ENCODE results near the gene SLC9A9.

The SLC9A9 gene

DNA sequence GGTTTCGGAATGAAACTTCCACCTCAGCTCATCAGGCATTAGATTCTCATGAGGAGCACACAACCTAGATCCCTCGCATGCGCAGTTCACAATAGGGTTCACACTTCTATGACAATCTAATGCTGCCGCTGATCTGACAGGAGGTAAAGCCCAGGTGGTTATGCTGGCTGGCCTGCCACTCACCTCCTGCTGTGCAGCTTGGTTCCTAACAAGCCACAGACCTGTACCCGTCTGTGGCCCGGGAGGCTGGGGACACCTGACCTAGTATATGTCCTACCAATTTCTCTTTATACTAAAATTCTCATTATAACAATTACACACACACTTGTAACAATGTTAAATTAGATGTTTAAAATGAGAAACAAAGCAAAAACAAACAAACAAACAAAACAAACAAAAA is 172.2 kb downstream of the SLC9A9 start:
- no peak for DNase-seq

DNA sequence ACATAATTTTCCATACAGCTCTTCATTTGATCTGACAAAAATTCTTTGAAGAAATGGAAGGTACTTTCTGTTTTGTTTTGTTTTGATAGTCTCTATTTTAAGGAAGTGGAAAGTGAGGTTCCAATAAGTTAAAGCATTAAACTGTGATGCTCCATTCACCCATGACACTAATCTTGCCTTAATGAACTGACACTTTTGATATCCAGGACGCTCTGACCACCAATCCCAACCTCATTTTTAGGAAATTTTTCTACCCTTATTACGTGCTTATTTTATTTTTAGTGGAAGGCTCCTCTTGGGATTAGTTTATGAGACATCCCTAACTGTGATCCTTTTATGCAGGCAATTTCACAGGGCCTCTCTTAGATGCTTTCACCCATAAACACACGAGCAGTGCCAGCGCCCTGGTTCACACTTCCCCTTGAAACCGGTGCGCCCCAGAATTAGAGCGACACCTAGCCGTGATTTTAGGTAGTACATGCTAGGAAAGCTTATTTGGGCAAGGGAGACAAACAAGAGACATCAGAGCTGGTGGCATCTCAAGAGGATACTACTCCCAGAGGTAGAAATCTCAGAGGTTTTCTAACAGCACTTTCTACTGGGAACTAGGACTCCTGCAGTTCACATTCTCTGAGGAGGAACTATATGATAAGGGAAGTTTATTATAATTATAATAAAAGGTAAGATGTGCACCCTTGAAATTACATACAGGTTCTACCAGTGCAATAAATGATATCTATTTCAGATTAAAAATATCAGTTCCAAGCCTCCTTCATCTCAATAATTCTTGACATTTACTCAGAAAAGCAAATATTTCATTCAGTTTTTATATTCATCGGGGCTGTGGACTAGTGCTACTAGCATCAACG is 173.9 kb downstream of the SLC9A9 start:
- DNase-seq = peak; percentile 80

GRCh38 chr3:143672396-143673165 is 175.7 kb downstream of the SLC9A9 start:
- DNase-seq = no peak

DNA sequence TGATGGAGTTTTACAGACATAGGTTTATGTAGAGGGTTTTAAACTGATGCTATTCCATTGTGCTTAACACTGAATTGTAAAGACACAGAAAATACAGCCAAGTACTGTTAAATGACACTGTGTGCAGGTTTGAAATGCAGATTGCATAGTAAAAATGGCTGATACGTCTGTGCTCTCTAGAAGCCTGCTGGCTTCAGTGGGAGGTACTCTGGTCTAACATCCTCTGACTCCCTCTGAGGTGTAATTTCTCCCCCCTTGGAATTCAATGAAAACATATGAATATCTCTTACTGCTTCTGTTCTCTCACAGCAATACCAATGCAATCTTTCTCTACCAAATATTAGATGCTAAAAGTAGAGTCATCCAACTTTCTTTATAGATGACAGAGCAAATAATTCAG is 176.6 kb downstream of the SLC9A9 start:
- no peak for DNase-seq

DNA sequence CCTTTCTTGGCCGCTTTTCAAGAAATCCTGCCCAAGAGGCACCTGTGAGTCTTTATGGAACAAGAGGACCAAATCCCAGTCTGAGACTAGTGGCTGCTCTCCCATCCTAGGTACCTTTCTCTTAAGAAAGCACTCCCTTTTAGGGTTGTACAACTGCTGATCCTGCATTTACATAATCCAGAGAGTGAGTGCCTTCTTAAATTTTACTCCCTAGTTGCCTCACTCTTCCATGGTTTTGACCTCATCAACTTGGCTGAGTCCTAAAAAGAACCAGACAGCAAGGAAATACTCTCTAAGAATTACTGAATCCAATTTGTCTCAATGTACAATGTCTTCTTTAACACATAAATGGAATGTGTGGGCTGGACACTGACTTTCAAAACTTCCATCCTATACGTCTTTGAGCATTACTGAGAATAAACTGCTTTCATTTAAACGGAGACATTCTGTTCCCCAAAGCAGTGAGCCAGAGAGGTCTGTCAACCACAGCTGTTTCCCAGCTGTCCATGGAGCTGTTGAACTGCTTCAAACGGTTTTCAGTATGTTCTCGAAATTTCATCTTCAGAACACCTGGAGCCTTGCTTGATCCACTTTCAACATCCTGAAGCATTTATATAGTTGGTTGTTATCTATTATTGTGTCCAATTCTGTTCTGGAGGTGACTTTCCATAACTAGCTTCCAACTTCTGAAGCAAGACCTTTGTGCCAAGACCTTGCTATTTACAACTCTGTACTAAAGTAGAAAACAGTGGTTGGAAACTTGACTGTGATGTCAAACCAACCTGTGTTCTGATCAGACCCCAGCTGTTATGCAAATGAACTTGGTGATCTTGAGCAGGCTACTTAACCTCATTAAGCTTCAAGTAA is 179.1 kb downstream of the SLC9A9 start:
- DNase-seq = no peak

- DNase-seq = no peak
Measured at GRCh38 chr3:143668385-143668784, 179.9 kb downstream of the SLC9A9 start.

- DNase-seq = no peak
Measured at GRCh38 chr3:143661677-143662076, 186.6 kb downstream of the SLC9A9 start.

DNA sequence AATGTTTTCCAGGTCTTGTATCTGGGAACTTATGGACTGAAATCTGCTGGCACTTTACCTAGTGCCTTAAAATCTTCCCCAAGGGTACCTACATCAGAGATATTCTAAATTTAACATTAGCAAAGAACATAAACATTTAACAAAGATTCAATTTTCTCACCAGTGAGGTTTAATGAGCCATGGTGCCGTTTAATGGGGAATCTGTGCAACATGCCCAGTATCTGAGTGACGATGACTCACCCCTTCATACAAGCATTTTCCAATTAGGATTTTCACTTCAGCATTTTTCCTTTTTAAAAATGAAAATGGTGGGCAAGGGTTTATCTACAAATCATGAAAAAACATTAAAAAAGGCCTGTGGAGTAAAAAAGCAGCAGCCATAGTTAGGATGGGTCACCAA is 189.4 kb downstream of the SLC9A9 start:
- DNase-seq = no peak

- DNase-seq = no peak
Measured at GRCh38 chr3:143658116-143658515, 190.2 kb downstream of the SLC9A9 start.

- DNase-seq = no peak
Measured at GRCh38 chr3:143657391-143657790, 190.9 kb downstream of the SLC9A9 start.

GRCh38 chr3:143654906-143655305 is 193.4 kb downstream of the SLC9A9 start:
- no peak for DNase-seq

GRCh38 chr3:143653935-143654334 is 194.3 kb downstream of the SLC9A9 start:
- no peak for DNase-seq

DNA sequence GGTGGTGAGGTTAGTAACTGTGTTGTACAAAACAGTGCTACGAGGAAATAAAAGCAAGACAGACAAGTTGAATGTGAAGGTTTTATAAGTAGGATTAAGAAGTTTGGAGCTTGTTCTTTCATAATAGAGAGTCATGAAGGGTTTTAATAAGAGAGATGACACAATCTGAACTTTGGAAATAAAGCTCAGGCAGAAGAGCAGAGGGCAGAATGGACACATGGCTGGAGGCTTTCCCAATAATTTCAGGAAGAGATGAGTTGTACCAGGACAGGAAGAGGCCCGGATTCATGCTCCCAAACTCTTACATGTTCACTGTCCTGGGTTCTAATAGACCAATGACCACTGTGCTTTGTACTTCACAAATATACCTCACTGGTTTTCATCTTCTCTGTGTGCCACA is 194.8 kb downstream of the SLC9A9 start:
- no peak for DNase-seq

- DNase-seq = no peak
Measured at GRCh38 chr3:143652118-143652517, 196.2 kb downstream of the SLC9A9 start.

- DNase-seq = no peak
Measured at GRCh38 chr3:143650827-143651226, 197.4 kb downstream of the SLC9A9 start.

- no peak for DNase-seq
Measured at GRCh38 chr3:143650120-143650519, 198.1 kb downstream of the SLC9A9 start.

GRCh38 chr3:143648708-143649107 is 199.6 kb downstream of the SLC9A9 start:
- DNase-seq = no peak

- DNase-seq = no peak
Measured at GRCh38 chr3:143648218-143648617, 200.1 kb downstream of the SLC9A9 start.

DNA sequence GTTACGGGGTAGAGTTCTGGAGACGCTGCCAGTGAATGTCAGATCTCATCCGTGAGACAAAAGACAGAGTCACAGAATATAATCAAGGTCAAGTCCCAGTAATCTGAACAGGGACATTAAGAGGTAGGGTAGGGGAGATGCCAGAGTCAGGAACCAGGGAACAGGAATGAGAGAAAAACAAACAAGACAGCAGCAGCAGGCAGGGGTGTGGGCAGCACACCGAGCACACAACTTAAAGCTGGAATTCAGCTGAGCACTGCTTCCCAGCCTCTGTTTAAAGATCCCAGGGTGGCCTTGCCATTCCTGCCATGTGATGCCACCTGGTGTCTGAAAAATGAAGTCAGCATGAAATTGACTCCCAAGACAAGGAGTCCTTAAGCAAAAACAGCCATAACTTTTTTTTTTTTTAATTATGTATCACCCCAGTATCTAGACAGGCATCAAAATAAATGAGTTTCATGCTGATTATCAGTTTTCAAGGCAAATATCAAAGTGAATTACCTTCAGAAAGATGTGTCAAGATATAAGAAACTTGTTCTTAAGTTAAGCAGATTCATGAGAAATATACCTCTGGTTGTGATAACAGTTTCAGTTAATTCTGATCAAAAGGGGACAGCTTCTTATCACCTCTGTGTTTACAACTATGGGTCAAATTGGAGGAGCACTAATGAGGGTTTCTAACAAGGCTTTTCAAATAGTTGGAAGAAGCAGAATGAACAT is 203.7 kb downstream of the SLC9A9 start:
- DNase-seq = peak; percentile 14

GRCh38 chr3:143643905-143644304 is 204.4 kb downstream of the SLC9A9 start:
- no peak for DNase-seq

- DNase-seq = no peak
Measured at GRCh38 chr3:143640774-143641173, 207.5 kb downstream of the SLC9A9 start.

- no peak for DNase-seq
Measured at GRCh38 chr3:143637133-143637532, 211.1 kb downstream of the SLC9A9 start.

GRCh38 chr3:143634991-143635390 is 213.3 kb downstream of the SLC9A9 start:
- DNase-seq = no peak
